ENCODE measurements around the gene ADIPOR2. TPM values are rescaled to one million over a fixed set of nuclear protein-coding genes. Genes with fewer than 3 reads are reported as not detected.

The ADIPOR2 gene
- total RNA-seq, 1 experiment from 2014 or later, result 45.3 TPM

- Histone ChIP-seq H3K27me3 (ENCODE audit: insufficient read depth, low read length) (no peaks in the 10 kb centered on the region), H3K79me2 (ENCODE audit: insufficient read depth, low read length) (0 out of 2 replicates have a peak, but pooled peaks cover 3% of the 10 kb centered on the region), H2BK120ac (ENCODE audit: low read depth, low read length, poor library complexity, severe bottlenecking) (no peak overlapping the region), H3T11ph (ENCODE audit: low read length) (no peak overlapping the region), H2BK15ac (ENCODE audit: low read depth, low read length) (no peak overlapping the region), H2BK5ac (ENCODE audit: insufficient read length, low read length) (no peak overlapping the region), H3K79me1 (ENCODE audit: insufficient read depth, low read depth, low read length, poor library complexity, severe bottlenecking) (peaks cover 3% of the 10 kb centered on the region), H4K91ac (ENCODE audit: insufficient read length, low read depth, low read length) (no peak overlapping the region), H2BK12ac (ENCODE audit: insufficient read length, low read depth, low read length) (no peak overlapping the region), H3K4ac (ENCODE audit: low read depth, low read length) (no peak overlapping the region), H2BK20ac (ENCODE audit: low read depth, low read length, poor library complexity, severe bottlenecking) (no peak overlapping the region), H3K4me2 (ENCODE audit: insufficient read depth, insufficient read length, low read length) (no peak overlapping the region), H3K23me2 (ENCODE audit: insufficient read length, low read depth, low read length, poor library complexity, severe bottlenecking) (no peaks in the 10 kb centered on the region), H3K9me3 (ENCODE audit: control insufficient read depth, low read depth, low read length) (no peaks in the 10 kb centered on the region), H3K14ac (ENCODE audit: insufficient read depth, low read length) (no peak overlapping the region), H3K4me1 (ENCODE audit: insufficient read depth, low read length) (no peaks in the 10 kb centered on the region; the same call in 1 of the 2 replicates), H4K8ac (replicated peaks; ENCODE audit: insufficient read length, low read depth, low read length) (no peak overlapping the region), H3K18ac (ENCODE audit: insufficient read length, low read depth, low read length) (no peak overlapping the region), H3K23ac (ENCODE audit: insufficient read length, low read depth, low read length) (no peak overlapping the region), H4K20me1 (ENCODE audit: control insufficient read depth, insufficient read depth, insufficient read length) (no peaks in the 10 kb centered on the region), H3K27ac (ENCODE audit: insufficient read length, low read depth, low read length) (no peak overlapping the region), H3K9ac (ENCODE audit: extremely low read depth, insufficient read length, low read length) (no peak overlapping the region), H3K56ac (ENCODE audit: insufficient read length, low read depth, low read length) (no peak overlapping the region), H2AFZ (ENCODE audit: low read length) (no peak overlapping the region), H2AK5ac (ENCODE audit: insufficient read length, low read length) (no peak overlapping the region), H4K5ac (ENCODE audit: insufficient read length, low read depth, low read length) (no peak overlapping the region)
- H3K36me3 Mint-ChIP-seq (ENCODE audit: insufficient read depth in 1 of 3, low read depth in 3 of 3), result peaks cover 6 to 28% (median 8%) of the 10 kb centered on the region in 3 experiments; a peak in 6 of 7 replicates
- no peak for DNase-seq
- peaks cover 17% of the 10 kb centered on the region in 2 experiments for H3K4me1 Mint-ChIP-seq
- no peaks in the 10 kb centered on the region for H3K9me3 Mint-ChIP-seq
- H3K27ac Mint-ChIP-seq, result no peak overlapping the region
- no peak for TF ChIP-seq CTCF (conservative IDR thresholded peaks at IDR 0.05)
- H3K27me3 Mint-ChIP-seq (ENCODE audit: low read depth), result no peaks in the 10 kb centered on the region
- no peak overlapping the region for H3K4me3 Mint-ChIP-seq
- WGBS (ENCODE audit: extremely low coverage, insufficient read length, low lambda C conversion rate), result no CpG with 5 or more reads among the region's 1 CpG
Measured at GRCh38 chr12:1779783-1780182, 88.9 kb downstream of the ADIPOR2 start.
